WTC11 (cell line): Measurements from ENCODE around the gene RCL1. TPM values are rescaled to one million over a fixed set of nuclear protein-coding genes. Genes with fewer than 3 reads are reported as not detected.

Experiments
- ATAC-seq: fragments of 200-7000 bp; cut with Tn5 transposase; 2 replicates; pipeline ENCODE4 v1.10.0; 2021; ENCODE audit warnings: mild to moderate bottlenecking, moderate library complexity
- CTCF ChIA-PET: fragments of 300-600 bp; sonication (Branson Sonifier 250); formaldehyde crosslinking; loops from one replicate; lab custom pipeline; 2021; ENCODE audit warnings: antibody characterized with exemption; lab: Charles Lee
- POLR2A ChIA-PET: fragments of 350-600 bp; sonication (Branson Sonifier 250); formaldehyde crosslinking; loops from one replicate; lab custom pipeline; 2021; ENCODE audit warnings: antibody characterized with exemption; lab: Charles Lee
- DNase-seq: peaks from one replicate; pipeline ENCODE4 v3.0.0; 2021; ENCODE audit warnings: low spot score
- H3K27ac Mint-ChIP-seq: 2 replicates; pipeline ENCODE4 v1.8.0; 2021; ENCODE audit warnings: mixed read lengths
- H3K27me3 Mint-ChIP-seq: 2 replicates; pipeline ENCODE4 v1.8.0; 2021; ENCODE audit warnings: low read depth, mild to moderate bottlenecking, moderate library complexity, mixed read lengths
- H3K36me3 Mint-ChIP-seq: 2 replicates; pipeline ENCODE4 v1.8.0; 2021; ENCODE audit warnings: mixed read lengths
- H3K4me1 Mint-ChIP-seq: 2 replicates; pipeline ENCODE4 v1.8.0; 2022; ENCODE audit warnings: mixed read lengths
- H3K4me3 Mint-ChIP-seq: 2 replicates; pipeline ENCODE4 v1.8.0; 2021; ENCODE audit warnings: mild to moderate bottlenecking, moderate library complexity, mixed read lengths
- H3K9me3 Mint-ChIP-seq: 2 replicates; pipeline ENCODE4 v1.8.0; 2021; ENCODE audit warnings: mixed read lengths
- CBFB ChIP-seq: sonication (generic); formaldehyde crosslinking; IDR thresholded peaks from 2 replicates; pipeline ENCODE4 v1.8.1; 2022; ENCODE audit warnings: mild to moderate bottlenecking, low read depth, missing genetic modification reagents
- ETV6 ChIP-seq: sonication (generic); formaldehyde crosslinking; IDR thresholded peaks from 2 replicates; pipeline ENCODE4 v1.8.1; 2022; ENCODE audit warnings: mild to moderate bottlenecking, missing genetic modification reagents
- FOXJ3 ChIP-seq: sonication (generic); formaldehyde crosslinking; IDR thresholded peaks from 2 replicates; pipeline ENCODE4 v1.9.0; 2021; ENCODE audit warnings: missing genetic modification reagents, mild to moderate bottlenecking, borderline replicate concordance
- FOXK1 ChIP-seq: sonication (generic); formaldehyde crosslinking; IDR thresholded peaks from 2 replicates; pipeline ENCODE4 v1.8.0; 2022; ENCODE audit warnings: mild to moderate bottlenecking, moderate library complexity, missing genetic modification reagents
- FOXP1 ChIP-seq: sonication (generic); formaldehyde crosslinking; IDR thresholded peaks from 2 replicates; pipeline ENCODE4 v1.8.0; 2022; ENCODE audit warnings: missing genetic modification reagents, mild to moderate bottlenecking, moderate library complexity, borderline replicate concordance
- GABPB1 ChIP-seq: sonication (generic); formaldehyde crosslinking; IDR thresholded peaks from 2 replicates; pipeline ENCODE4 v1.8.1; 2023; ENCODE audit warnings: mild to moderate bottlenecking, missing genetic modification reagents
- GRHL2 ChIP-seq: fragments of 250-450 bp; sonication (Bioruptor Pico); IDR thresholded peaks from 2 replicates; pipeline ENCODE4 v1.8.0; 2022; ENCODE audit warnings: mild to moderate bottlenecking, moderate library complexity; ENCODE audit not compliant: insufficient replicate concordance, severe bottlenecking
- GTF2I ChIP-seq: fragments of 250-450 bp; sonication (Bioruptor Pico); conservative IDR thresholded peaks from 2 replicates; pipeline ENCODE4 v1.4.0; 2021; ENCODE audit warnings: mild to moderate bottlenecking
- JAZF1 ChIP-seq: fragments of 250-450 bp; sonication (Bioruptor Pico); IDR thresholded peaks from 2 replicates; pipeline ENCODE4 v1.9.0; 2021; ENCODE audit warnings: moderate library complexity, mild to moderate bottlenecking, inconsistent platforms
- MXD4 ChIP-seq: fragments of 250-450 bp; sonication (Bioruptor Pico); IDR thresholded peaks from 2 replicates; pipeline ENCODE4 v1.8.0; 2021; ENCODE audit warnings: mild to moderate bottlenecking, moderate library complexity, borderline replicate concordance
- NFE2L1 ChIP-seq: sonication (generic); formaldehyde crosslinking; IDR thresholded peaks from 2 replicates; pipeline ENCODE4 v1.8.1; 2023; ENCODE audit warnings: missing genetic modification reagents
- NFYB ChIP-seq: sonication (generic); formaldehyde crosslinking; conservative IDR thresholded peaks from 2 replicates; pipeline ENCODE4 v1.8.0; 2022; ENCODE audit warnings: low read depth, missing genetic modification reagents
- NR3C1 ChIP-seq: sonication (generic); formaldehyde crosslinking; conservative IDR thresholded peaks from 2 replicates; pipeline ENCODE4 v1.8.1; 2023; ENCODE audit warnings: low read depth, mild to moderate bottlenecking, missing genetic modification reagents
- OVOL2 ChIP-seq: fragments of 250-450 bp; sonication (Bioruptor Pico); IDR thresholded peaks from 2 replicates; pipeline ENCODE4 v1.9.0; 2021; ENCODE audit warnings: mild to moderate bottlenecking, borderline replicate concordance
- RORB ChIP-seq: fragments of 250-450 bp; sonication (Bioruptor Pico); IDR thresholded peaks from 2 replicates; pipeline ENCODE4 v1.9.0; 2021; ENCODE audit warnings: mild to moderate bottlenecking
- ZNF138 ChIP-seq: sonication (generic); formaldehyde crosslinking; conservative IDR thresholded peaks from 2 replicates; pipeline ENCODE4 v1.8.1; 2022; ENCODE audit warnings: mild to moderate bottlenecking, moderate library complexity, missing genetic modification reagents
- ZNF396 ChIP-seq: fragments of 250-450 bp; sonication (Bioruptor Pico); IDR thresholded peaks from 2 replicates; pipeline ENCODE4 v1.8.0; 2021; ENCODE audit warnings: mild to moderate bottlenecking, moderate library complexity, borderline replicate concordance
- total RNA-seq: library from RNA; stranded (reverse); gene quantifications from 3 replicates; pipeline ENCODE4 v1.2.3, GENCODE V29; 2021
- TF ChIP-seq, protein P1 (sequence below): sonication (generic); formaldehyde crosslinking; IDR thresholded peaks from 2 replicates; pipeline ENCODE4 v1.8.0; 2022; ENCODE audit warnings: mild to moderate bottlenecking, missing genetic modification reagents
- TF ChIP-seq, protein P2 (sequence below): fragments of 250-450 bp; sonication (Bioruptor Pico); IDR thresholded peaks from 2 replicates; pipeline ENCODE4 v2.1.2; 2022; ENCODE audit warnings: mild to moderate bottlenecking, moderate library complexity
- TF ChIP-seq, protein P3 (sequence below): sonication (generic); formaldehyde crosslinking; IDR thresholded peaks from 2 replicates; pipeline ENCODE4 v1.8.1; 2023; ENCODE audit warnings: mild to moderate bottlenecking, missing genetic modification reagents, moderate library complexity
- TF ChIP-seq, protein P4 (sequence below): sonication (generic); formaldehyde crosslinking; IDR thresholded peaks from 2 replicates; pipeline ENCODE4 v1.8.1; 2022; ENCODE audit warnings: mild to moderate bottlenecking, missing genetic modification reagents, moderate library complexity, borderline replicate concordance
- TF ChIP-seq, protein P5 (sequence below): sonication (generic); formaldehyde crosslinking; IDR thresholded peaks from 2 replicates; pipeline ENCODE4 v1.8.1; 2023; ENCODE audit warnings: mild to moderate bottlenecking, missing genetic modification reagents
- TF ChIP-seq, protein P6 (sequence below): sonication (generic); formaldehyde crosslinking; IDR thresholded peaks from 2 replicates; pipeline ENCODE4 v1.8.1; 2022; ENCODE audit warnings: missing genetic modification reagents, borderline replicate concordance

The RCL1 gene
- total RNA-seq, 1 experiment from 2014 or later, result 27.2 TPM

DNA sequence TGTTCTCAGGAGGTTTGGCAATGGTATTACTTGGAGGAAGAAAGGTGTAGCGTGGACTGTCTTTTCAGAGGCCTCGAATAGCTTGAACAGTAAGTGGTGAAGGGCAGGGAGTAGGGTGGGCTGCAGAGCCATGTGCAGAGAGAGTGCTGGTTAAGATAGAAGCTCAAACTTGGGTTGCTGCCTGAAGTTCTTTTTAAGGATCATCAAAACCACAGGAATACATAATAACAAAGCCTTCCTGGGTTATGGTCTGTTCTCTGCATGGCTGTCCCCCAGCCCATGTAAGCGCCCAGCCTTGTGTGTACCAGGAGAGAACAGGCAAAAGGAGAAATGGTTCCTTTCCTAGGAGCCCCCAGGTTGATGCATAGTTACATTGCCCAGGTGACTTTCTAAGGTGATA lies 43.9 kb downstream of the RCL1 start (continued):
- TF ChIP-seq RORB (CRISPR knock-in tag) (no peak), ZNF138 (CRISPR knock-in tag) (no peak), NR3C1 (CRISPR knock-in tag) (no peak), NFYB (CRISPR knock-in tag) (no peak), NFE2L1 (CRISPR knock-in tag) (no peak)
- TF ChIP-seq, protein P1, sequence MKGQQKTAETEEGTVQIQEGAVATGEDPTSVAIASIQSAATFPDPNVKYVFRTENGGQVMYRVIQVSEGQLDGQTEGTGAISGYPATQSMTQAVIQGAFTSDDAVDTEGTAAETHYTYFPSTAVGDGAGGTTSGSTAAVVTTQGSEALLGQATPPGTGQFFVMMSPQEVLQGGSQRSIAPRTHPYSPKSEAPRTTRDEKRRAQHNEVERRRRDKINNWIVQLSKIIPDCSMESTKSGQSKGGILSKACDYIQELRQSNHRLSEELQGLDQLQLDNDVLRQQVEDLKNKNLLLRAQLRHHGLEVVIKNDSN, result no peak

DNA sequence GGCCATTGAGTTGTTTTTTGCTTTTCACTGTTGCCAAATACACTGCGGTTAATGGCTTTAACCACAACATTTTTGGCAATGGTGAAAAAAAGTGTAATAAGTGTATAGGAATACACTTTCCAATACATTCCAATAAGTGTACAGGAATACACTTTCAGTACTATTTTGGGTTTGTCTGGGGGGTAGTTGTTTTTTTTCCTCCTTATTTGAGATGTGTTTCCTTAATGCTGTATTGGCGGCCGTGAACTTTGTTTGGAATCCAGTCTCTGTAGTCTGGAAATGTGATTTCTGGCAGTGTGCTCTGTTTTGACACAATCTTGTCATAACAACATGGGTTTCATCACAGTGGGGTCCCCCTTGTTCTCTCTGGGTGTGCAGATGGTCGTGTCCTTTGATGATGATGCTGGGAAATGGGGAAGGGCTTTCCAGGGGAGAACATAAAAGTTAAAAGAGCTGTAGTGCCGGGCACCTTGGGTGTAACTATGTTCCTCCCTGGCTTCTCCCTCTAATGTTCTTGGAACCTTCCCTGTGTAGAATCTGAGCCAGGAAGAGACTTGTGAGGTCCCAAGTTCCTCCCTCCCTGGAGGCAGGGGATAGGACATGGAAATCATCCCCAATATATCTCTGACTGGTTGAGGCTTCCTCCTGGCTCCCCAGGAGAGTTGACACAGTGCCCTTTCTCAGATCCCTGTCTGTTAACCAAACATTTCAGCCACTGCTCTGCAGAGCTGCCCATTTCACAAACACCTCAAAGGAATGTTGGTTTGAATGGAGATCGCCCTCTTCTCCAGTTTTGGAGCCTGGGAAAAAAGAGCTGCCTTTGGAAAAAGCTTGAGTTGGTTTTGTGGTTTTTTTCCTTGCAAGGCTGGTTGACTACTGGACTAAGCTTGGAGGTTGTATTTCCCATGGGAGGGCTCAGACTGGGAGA lies 44.8 kb downstream of the RCL1 start:
- CTCF ChIA-PET, result interaction anchor here (0.5 to 2.4 kb wide), 5 partner anchors 9 to 137 kb away, joined by 3 to 8 read pairs (median 5); no protein-coding TSS in a partner anchor
- no peak for ATAC-seq

DNA sequence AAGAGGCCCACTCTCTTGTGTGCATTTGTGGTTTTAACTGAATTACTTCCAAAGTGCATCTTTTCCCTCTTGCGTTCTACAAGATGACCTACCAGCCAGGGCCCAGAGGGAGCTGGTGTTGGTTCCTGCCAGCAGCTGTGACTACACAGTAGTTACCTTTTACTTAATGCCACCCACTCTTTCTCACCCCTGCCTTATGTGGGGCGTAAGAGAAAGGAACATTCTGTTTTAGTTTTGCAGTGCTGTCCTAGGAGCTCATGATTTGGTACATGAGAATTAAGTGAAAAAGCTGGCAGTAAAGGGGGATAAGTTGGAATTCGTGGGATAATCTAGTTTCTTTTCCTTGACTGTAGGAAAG lies 45.4 kb downstream of the RCL1 start:
- Mint-ChIP-seq H3K27me3 (no peaks in the 10 kb centered on the region), H3K9me3 (no peaks in the 10 kb centered on the region), H3K4me1 (no peaks in the 10 kb centered on the region; the same call in 1 of the 2 replicates), H3K4me3 (no peak overlapping the region), H3K27ac (no peak overlapping the region), H3K36me3 (peaks cover 15% of the 10 kb centered on the region)
- ChIA-PET CTCF (interaction anchor here (1.4 to 2.4 kb wide), 4 partner anchors 10 to 79 kb away, joined by 4 to 8 read pairs (median 6); no protein-coding TSS in a partner anchor), POLR2A (interaction anchor here (0.6 kb wide), 1 partner anchor 39 kb away, joined by 6 read pairs; no protein-coding TSS in a partner anchor)
- no peak for ATAC-seq
- DNase-seq, result no peak
- no peak for TF ChIP-seq ETV6 (CRISPR knock-in tag)
- no peak for TF ChIP-seq GRHL2 (CRISPR knock-in tag)
- TF ChIP-seq FOXJ3 (CRISPR knock-in tag), result no peak
- no peak for TF ChIP-seq NR3C1 (CRISPR knock-in tag)
- TF ChIP-seq JAZF1 (CRISPR knock-in tag), result no peak
- TF ChIP-seq, protein P2, sequence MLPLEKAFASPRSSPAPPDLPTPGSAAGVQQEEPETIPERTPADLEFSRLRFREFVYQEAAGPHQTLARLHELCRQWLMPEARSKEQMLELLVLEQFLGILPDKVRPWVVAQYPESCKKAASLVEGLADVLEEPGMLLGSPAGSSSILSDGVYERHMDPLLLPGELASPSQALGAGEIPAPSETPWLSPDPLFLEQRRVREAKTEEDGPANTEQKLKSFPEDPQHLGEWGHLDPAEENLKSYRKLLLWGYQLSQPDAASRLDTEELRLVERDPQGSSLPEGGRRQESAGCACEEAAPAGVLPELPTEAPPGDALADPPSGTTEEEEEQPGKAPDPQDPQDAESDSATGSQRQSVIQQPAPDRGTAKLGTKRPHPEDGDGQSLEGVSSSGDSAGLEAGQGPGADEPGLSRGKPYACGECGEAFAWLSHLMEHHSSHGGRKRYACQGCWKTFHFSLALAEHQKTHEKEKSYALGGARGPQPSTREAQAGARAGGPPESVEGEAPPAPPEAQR (CRISPR knock-in tag), result no peak
- TF ChIP-seq NFE2L1 (CRISPR knock-in tag), result no peak
- TF ChIP-seq MXD4 (CRISPR knock-in tag), result no peak
- TF ChIP-seq, protein P3, sequence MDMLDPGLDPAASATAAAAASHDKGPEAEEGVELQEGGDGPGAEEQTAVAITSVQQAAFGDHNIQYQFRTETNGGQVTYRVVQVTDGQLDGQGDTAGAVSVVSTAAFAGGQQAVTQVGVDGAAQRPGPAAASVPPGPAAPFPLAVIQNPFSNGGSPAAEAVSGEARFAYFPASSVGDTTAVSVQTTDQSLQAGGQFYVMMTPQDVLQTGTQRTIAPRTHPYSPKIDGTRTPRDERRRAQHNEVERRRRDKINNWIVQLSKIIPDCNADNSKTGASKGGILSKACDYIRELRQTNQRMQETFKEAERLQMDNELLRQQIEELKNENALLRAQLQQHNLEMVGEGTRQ (CRISPR knock-in tag), result no peak
- TF ChIP-seq FOXP1 (CRISPR knock-in tag), result no peak

More for the DNA sequence above, 44.8 kb downstream of the RCL1 start:
- Mint-ChIP-seq H3K4me1 (no peaks in the 10 kb centered on the region; the same call in 1 of the 2 replicates), H3K36me3 (peaks cover 20% of the 10 kb centered on the region), H3K27me3 (no peaks in the 10 kb centered on the region), H3K9me3 (no peaks in the 10 kb centered on the region), H3K4me3 (no peak overlapping the region), H3K27ac (no peak overlapping the region)
- no peak for DNase-seq
- POLR2A ChIA-PET, result no interaction called here
- TF ChIP-seq OVOL2, result no peak
- TF ChIP-seq NR3C1 (CRISPR knock-in tag), result no peak
- TF ChIP-seq, protein P2 (CRISPR knock-in tag), result no peak
- TF ChIP-seq, protein P4, sequence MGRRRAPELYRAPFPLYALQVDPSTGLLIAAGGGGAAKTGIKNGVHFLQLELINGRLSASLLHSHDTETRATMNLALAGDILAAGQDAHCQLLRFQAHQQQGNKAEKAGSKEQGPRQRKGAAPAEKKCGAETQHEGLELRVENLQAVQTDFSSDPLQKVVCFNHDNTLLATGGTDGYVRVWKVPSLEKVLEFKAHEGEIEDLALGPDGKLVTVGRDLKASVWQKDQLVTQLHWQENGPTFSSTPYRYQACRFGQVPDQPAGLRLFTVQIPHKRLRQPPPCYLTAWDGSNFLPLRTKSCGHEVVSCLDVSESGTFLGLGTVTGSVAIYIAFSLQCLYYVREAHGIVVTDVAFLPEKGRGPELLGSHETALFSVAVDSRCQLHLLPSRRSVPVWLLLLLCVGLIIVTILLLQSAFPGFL (CRISPR knock-in tag), result no peak
- no peak for TF ChIP-seq RORB (CRISPR knock-in tag)
- no peak for TF ChIP-seq GTF2I (CRISPR knock-in tag)
- no peak for TF ChIP-seq ZNF396 (CRISPR knock-in tag)
- no peak for TF ChIP-seq GABPB1
- TF ChIP-seq, protein P5, sequence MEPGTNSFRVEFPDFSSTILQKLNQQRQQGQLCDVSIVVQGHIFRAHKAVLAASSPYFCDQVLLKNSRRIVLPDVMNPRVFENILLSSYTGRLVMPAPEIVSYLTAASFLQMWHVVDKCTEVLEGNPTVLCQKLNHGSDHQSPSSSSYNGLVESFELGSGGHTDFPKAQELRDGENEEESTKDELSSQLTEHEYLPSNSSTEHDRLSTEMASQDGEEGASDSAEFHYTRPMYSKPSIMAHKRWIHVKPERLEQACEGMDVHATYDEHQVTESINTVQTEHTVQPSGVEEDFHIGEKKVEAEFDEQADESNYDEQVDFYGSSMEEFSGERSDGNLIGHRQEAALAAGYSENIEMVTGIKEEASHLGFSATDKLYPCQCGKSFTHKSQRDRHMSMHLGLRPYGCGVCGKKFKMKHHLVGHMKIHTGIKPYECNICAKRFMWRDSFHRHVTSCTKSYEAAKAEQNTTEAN (CRISPR knock-in tag), result no peak
- no peak for TF ChIP-seq FOXK1 (CRISPR knock-in tag)
- TF ChIP-seq, protein P6, sequence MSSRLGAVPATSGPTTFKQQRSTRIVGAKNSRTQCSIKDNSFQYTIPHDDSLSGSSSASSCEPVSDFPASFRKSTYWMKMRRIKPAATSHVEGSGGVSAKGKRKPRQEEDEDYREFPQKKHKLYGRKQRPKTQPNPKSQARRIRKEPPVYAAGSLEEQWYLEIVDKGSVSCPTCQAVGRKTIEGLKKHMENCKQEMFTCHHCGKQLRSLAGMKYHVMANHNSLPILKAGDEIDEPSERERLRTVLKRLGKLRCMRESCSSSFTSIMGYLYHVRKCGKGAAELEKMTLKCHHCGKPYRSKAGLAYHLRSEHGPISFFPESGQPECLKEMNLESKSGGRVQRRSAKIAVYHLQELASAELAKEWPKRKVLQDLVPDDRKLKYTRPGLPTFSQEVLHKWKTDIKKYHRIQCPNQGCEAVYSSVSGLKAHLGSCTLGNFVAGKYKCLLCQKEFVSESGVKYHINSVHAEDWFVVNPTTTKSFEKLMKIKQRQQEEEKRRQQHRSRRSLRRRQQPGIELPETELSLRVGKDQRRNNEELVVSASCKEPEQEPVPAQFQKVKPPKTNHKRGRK (CRISPR knock-in tag), result no peak
- no peak for TF ChIP-seq CBFB (CRISPR knock-in tag)
- no peak for TF ChIP-seq ETV6 (CRISPR knock-in tag)
